K562 (cell line): ENCODE results near the gene TGOLN2. TPM values are rescaled to one million over a fixed set of nuclear protein-coding genes. Genes with fewer than 3 reads are reported as not detected.

Experiments
- AFF4 ChIP-seq: sonication (generic); formaldehyde crosslinking; IDR thresholded peaks from 2 replicates; pipeline ENCODE4 v1.8.0; 2023; ENCODE audit warnings: mild to moderate bottlenecking, missing genetic modification reagents
- CGGBP1 ChIP-seq: fragments of 250-450 bp; sonication (Bioruptor Pico); IDR thresholded peaks from 2 replicates; pipeline ENCODE4 v1.9.0; 2021; ENCODE audit warnings: mild to moderate bottlenecking
- GTF3C2 ChIP-seq: IDR thresholded peaks from 3 replicates; pipeline ENCODE4 v1.6.1; 2011; ENCODE audit warnings: borderline replicate concordance, mild to moderate bottlenecking, moderate library complexity; ENCODE audit not compliant: insufficient read length; ENCODE audit errors: extremely low read depth
- MTA1 ChIP-seq: fragments of 450-650 bp; IDR thresholded peaks from 2 replicates; pipeline ENCODE4 v1.6.1; 2017; ENCODE audit warnings: borderline replicate concordance
- POLR2B ChIP-seq: fragments of 450-650 bp; IDR thresholded peaks from 2 replicates; pipeline ENCODE4 v1.6.1; 2018; ENCODE audit warnings: low read depth; ENCODE audit not compliant: partially characterized antibody
- RBM14 ChIP-seq: fragments of 200-400 bp; formaldehyde crosslinking; IDR thresholded peaks from 2 replicates; pipeline ENCODE4 v1.6.1; 2018; ENCODE audit warnings: low read depth, mild to moderate bottlenecking, low read length, moderate library complexity, borderline replicate concordance; ENCODE audit not compliant: insufficient read depth
- RUNX1 ChIP-seq: sonication (generic); IDR thresholded peaks from 2 replicates; pipeline ENCODE4 v1.6.1; 2016; ENCODE audit warnings: antibody characterized with exemption, low read depth
- SUPT5H ChIP-seq: fragments of 450-650 bp; IDR thresholded peaks from 2 replicates; pipeline ENCODE4 v1.6.1; 2016
- ZEB2 ChIP-seq: fragments of 450-650 bp; IDR thresholded peaks from 2 replicates; pipeline ENCODE4 v1.6.1; 2016
- ZKSCAN3 ChIP-seq: fragments of 250-450 bp; sonication (Bioruptor Pico); IDR thresholded peaks from 2 replicates; pipeline ENCODE4 v1.4.0; 2020
- ZNF174 ChIP-seq: fragments of 250-450 bp; sonication (Bioruptor Pico); IDR thresholded peaks from 2 replicates; pipeline ENCODE4 v1.4.0; 2020; ENCODE audit warnings: mild to moderate bottlenecking
- ZNF609 ChIP-seq: sonication (generic); formaldehyde crosslinking; IDR thresholded peaks from 2 replicates; pipeline ENCODE4 v1.8.1; 2023; ENCODE audit warnings: missing genetic modification reagents, mild to moderate bottlenecking, borderline replicate concordance
- ZNF740 ChIP-seq, 3 experiments: fragments of 200-800 bp in 1 of 3; sonication (Bioruptor generic) in 1 of 3; sonication (generic) in 1 of 3; formaldehyde crosslinking in 1 of 3; IDR thresholded peaks; 2 replicates each; pipeline versions ENCODE4 v1.6.1 to v1.8.0; 2016 to 2022; ENCODE audit warnings: mild to moderate bottlenecking in 2 of 3, missing compliant biosample characterization in 2 of 3, missing genetic modification characterization in 2 of 3, missing genetic modification reagents in 1 of 3
- polyA plus RNA-seq, 8 experiments: library from polyadenylated mRNA; depleted of rRNA in 4 of 8; stranded (reverse) in 5 of 8; unstranded in 3 of 8; fragments of >200 nt; fragmentation: Nextera tagmentation in 2 of 8; fragmentation: Illumina TruSeq in 1 of 8; extraction: Ambion mirVana in 2 of 8; extraction: Trizol in 1 of 8; gene quantifications; 2 replicates each; pipeline versions ENCODE4 v1.2.1 to v1.2.3, GENCODE V29; 2011 to 2014; ENCODE audit warnings: inconsistent platforms in 1 of 8, missing spikeins in 1 of 8
- total RNA-seq, 7 experiments: library from RNA; depleted of rRNA in 6 of 7; stranded (reverse); fragments of >200 nt in 6 of 7; fragmentation: Illumina TruSeq in 2 of 7; extraction: Trizol in 2 of 7; gene quantifications; 2 replicates each; pipeline versions ENCODE4 v1.2.1 to v1.2.3, GENCODE V29; 2011 to 2021; ENCODE audit warnings: low replicate concordance in 1 of 7

TGOLN2 gene
- total and polyA plus RNA-seq, 9 of the 15 experiments (the other 6 are each of a cell fraction or from before 2014, with no cell fraction given) = 13.0 to 66.5 (median 35.9) TPM

GRCh38 chr2:85327822-85328617, at the start of gene TGOLN2 (continued):
- TF ChIP-seq GTF3C2 (no peak), ZKSCAN3 (no peak), SUPT5H (peak; percentile 99), MTA1 (peak; percentile 67; the same call in 1 of the 2 replicates), ZNF609 (CRISPR knock-in tag) (no peak), ZNF174 (CRISPR knock-in tag) (no peak), RBM14 (no peak), POLR2B (peak; percentile 99), CGGBP1 (peak; percentile 31; the same call in 1 of the 2 replicates), ZEB2 (no peak), RUNX1 (no peak), AFF4 (CRISPR knock-in tag) (peak; percentile 69; the same call in 1 of the 2 replicates), ZNF740 (CRISPR knock-in tag; IDR thresholded peaks at IDR 0.05) (no peak), ZNF740 (tag; IDR thresholded peaks at IDR 0.05) (no peak)
